Measurements from ENCODE around the gene IVD.
A peak's percentile ranks its signal among the peaks of the same experiment; 100 is the strongest.

The IVD gene

GRCh38 chr15:40416056-40416455 is 10.5 kb downstream of the IVD start:
- DNase-seq, result no peak

GRCh38 chr15:40418126-40418525 is 12.5 kb downstream of the IVD start:
- no peak for DNase-seq

GRCh38 chr15:40420071-40420713 is 14.6 kb downstream of the IVD start:
- DNase-seq, result no peak

- DNase-seq, result no peak
Measured at GRCh38 chr15:40420793-40421192, 15.2 kb downstream of the IVD start.

- DNase-seq, result peak; percentile 73
Measured at GRCh38 chr15:40421246-40422157, 15.9 kb downstream of the IVD start.

GRCh38 chr15:40424483-40425115 is 19.0 kb downstream of the IVD start:
- DNase-seq, result no peak

GRCh38 chr15:40425681-40426080 is 20.1 kb downstream of the IVD start:
- DNase-seq, result no peak

- DNase-seq, result no peak
Measured at GRCh38 chr15:40427188-40427587, 21.6 kb downstream of the IVD start.

GRCh38 chr15:40428185-40428584 is 22.6 kb downstream of the IVD start:
- DNase-seq, result no peak

GRCh38 chr15:40429068-40429710 is 23.6 kb downstream of the IVD start:
- no peak for DNase-seq

GRCh38 chr15:40430271-40430805 is 24.7 kb downstream of the IVD start:
- DNase-seq, result no peak

- no peak for DNase-seq
Measured at GRCh38 chr15:40435023-40435709, 29.6 kb downstream of the IVD start.

- no peak for DNase-seq
Measured at GRCh38 chr15:40435710-40436089, 30.1 kb downstream of the IVD start.

GRCh38 chr15:40436116-40436891 is 30.7 kb downstream of the IVD start:
- no peak for DNase-seq

- DNase-seq, result no peak
Measured at GRCh38 chr15:40436892-40437751, 31.5 kb downstream of the IVD start.

- DNase-seq, result no peak
Measured at GRCh38 chr15:40437752-40438687, 32.4 kb downstream of the IVD start.

- DNase-seq, result no peak
Measured at GRCh38 chr15:40438712-40439111, 33.1 kb downstream of the IVD start.

GRCh38 chr15:40439461-40439959 is 33.9 kb downstream of the IVD start:
- no peak for DNase-seq

Data from activated gamma-delta T cell treated with Interleukin-2 at 50 U/mL for 16 hours (primary cell).